D721Med (cell line): ENCODE measurements around the gene STRA6.

Experiments
- DNase-seq: peaks from one replicate; pipeline ENCODE4 v3.0.0; 2011; ENCODE audit warnings: low spot score; ENCODE audit not compliant: insufficient read length
- FAIRE-seq: peaks from 2 replicates; lab custom pipeline; 2011; peaks lifted over from hg19 to GRCh38; lab: Jason Lieb, UNC
- CTCF ChIP-seq: IDR thresholded peaks from 2 replicates; pipeline ENCODE4 v1.5.1; 2012; ENCODE audit warnings: mild to moderate bottlenecking, control low read depth; ENCODE audit not compliant: insufficient read depth; ENCODE audit errors: missing control alignments

Gene STRA6

DNA sequence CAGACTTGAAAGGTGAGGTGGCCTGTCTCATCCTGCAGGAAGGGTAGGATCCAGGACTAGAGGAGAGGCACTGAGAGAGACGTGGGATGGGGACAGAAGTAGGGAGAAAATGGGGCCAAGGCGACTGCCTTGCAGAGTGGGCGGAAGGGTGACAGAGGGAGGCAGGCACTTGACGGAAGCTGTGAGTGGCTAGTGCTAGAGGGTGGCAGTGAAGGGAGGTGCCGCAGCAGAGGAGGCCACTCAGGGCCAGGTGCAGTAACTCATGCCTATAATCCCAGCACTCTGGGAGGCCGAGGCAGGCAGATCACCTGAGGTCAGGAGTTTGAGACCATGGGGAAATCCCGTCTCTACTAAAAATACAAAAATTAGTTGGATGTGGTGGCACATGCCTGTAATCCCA, 40.8 kb upstream of the STRA6 start:
- TF ChIP-seq CTCF: no peak
- FAIRE-seq (no peak), DNase-seq (no peak)

- FAIRE-seq (no peak), DNase-seq (no peak)
- TF ChIP-seq CTCF: no peak
These were observed 40.0 kb upstream of the STRA6 start for GRCh38 chr15:74242441-74243185.

DNA sequence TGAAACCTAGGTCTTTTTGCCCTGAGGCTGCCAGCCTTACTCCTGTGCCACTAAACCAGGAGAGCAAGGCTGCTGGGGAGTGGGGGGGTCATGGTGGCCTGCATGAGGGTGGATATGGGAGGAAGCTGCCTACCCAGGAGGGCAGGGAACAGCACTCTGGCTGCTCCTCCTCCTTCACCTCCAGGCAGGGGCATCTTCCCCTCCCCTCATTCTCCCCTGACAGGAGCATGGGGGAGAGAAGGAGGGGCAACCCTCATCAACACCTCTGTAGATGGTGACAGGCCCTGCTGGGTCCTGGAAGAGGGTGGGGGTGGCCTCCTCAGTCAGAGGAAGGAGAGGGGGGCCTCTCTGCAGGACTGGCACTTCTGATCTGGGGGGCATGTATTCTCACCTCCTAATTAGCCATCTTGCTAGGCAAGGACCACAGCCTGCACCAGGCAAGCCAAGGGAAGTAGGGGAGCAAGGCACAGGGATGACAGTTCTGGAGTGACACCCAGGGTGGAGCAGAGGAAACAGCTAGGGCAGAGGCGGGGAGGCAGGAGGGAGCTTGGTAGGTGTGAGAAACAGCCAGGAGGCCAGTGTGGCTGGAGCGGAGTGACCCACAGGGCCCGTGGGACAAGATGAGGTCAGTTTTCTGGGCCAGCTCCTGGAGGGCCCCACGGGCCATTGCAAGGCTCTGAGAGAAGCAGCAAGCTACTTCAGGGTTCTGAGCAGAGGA, 38.5 kb upstream of the STRA6 start:
- no peak for FAIRE-seq
- TF ChIP-seq CTCF: no peak
- DNase-seq: no peak

- no peak for DNase-seq
These were observed 37.5 kb upstream of the STRA6 start for GRCh38 chr15:74240002-74240568.

DNA sequence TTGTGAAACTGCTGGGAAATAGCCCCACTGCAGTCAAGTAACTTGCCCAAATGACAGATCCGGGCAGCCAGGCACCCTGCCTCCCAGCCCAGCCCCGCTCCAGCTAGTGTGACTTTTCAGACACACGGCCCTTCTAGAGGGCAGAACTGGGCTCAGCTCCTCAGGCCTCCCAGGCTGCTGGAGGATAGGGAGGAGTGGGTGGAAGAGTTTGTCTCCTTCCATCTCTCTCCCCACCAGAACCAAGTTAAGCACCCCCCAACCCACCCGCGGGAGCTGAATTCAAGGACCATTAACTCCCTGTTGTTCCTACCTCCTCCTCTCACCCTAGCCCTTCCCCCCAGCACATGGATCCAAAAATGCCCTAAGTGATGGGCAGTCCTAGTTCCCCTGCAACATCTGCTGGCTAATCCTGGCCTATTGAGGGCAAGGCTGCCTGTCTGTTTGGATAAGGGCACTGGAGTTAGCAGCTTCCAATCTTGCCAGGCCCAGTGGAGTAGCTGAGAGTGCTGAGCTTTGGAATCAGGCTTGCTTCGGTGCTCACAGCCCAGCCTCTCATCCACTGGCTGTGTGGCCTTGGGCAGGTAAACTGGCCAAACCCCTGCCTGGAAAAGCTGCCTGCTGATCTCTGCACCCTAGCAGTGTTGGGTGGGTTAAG, 36.6 kb upstream of the STRA6 start:
- DNase-seq (no peak), FAIRE-seq (no peak)
- no peak for TF ChIP-seq CTCF

More at GRCh38 chr15:74240002-74240568, 37.5 kb upstream of the STRA6 start:
- peak; percentile 45 for TF ChIP-seq CTCF
- no peak for FAIRE-seq

DNA sequence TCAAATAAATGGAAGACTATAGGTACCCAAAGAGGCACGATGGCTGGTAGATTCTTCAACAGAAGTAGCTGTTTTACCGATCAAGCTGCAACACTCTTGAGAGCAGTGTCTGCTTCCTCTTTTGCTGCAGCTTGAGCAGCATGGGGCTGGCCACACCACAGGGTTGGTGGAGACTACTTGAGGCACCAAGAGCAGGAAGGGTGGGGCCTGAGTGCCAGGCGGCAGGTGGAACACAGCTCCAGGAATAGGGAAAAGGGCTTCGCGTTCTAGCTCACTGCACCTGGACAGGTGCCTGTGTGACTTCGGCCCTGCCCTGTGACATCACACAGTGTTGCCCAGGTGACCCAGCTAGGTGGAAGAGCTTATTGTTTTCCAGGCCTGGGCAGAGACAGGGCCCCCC, 33.4 kb upstream of the STRA6 start, which contains the start of gene CCDC33:
TSS of gene CCDC33 (plus strand) at position 365 of the 400 bp plus-strand sequence. CDS start 394 bp downstream, outside the sequence.
- TF ChIP-seq CTCF: no peak
- no peak for FAIRE-seq
- DNase-seq: no peak
